Fibroblast of peridontal ligament (primary cell): ENCODE measurements around the gene FAM219A.
"Not testable (repeated sequence)": the region's sequence is repeated elsewhere in the genome, so short reads cannot be mapped to it uniquely, and the experiment has no call there.

Experiments used
- DNase-seq: peaks from one replicate; pipeline ENCODE4 v3.0.0-alpha.2; 2010; ENCODE audit errors: extremely low read depth

FAM219A gene

GRCh38 chr9:34376596-34377403 is 81.6 kb downstream of the FAM219A start, which contains the start of gene MYORG:
Gene MYORG, minus strand, starts transcription at chr9:34376898. Its CDS starts 3,955 bp downstream, at chr9:34372943.
- peak; percentile 71 for DNase-seq

- no peak for DNase-seq
These were observed 82.3 kb downstream of the FAM219A start for GRCh38 chr9:34375901-34376595.

GRCh38 chr9:34374905-34375552 is 83.3 kb downstream of the FAM219A start:
- no peak for DNase-seq

- no peak for DNase-seq
These were observed 84.0 kb downstream of the FAM219A start for GRCh38 chr9:34374339-34374738.

GRCh38 chr9:34373749-34374148 is 84.6 kb downstream of the FAM219A start:
- no peak for DNase-seq

GRCh38 chr9:34372467-34373011 is 85.8 kb downstream of the FAM219A start:
- DNase-seq, result no peak

- no peak for DNase-seq
These were observed 86.4 kb downstream of the FAM219A start for GRCh38 chr9:34371886-34372466.

GRCh38 chr9:34370970-34371880 is 87.1 kb downstream of the FAM219A start:
- DNase-seq, result no peak

- no peak for DNase-seq
These were observed 87.9 kb downstream of the FAM219A start for GRCh38 chr9:34370335-34370969.

- DNase-seq, result no peak
These were observed 88.7 kb downstream of the FAM219A start for GRCh38 chr9:34369636-34370035.

GRCh38 chr9:34368796-34369195 is 89.6 kb downstream of the FAM219A start:
- DNase-seq, result not testable (repeated sequence)

- DNase-seq, result not testable (repeated sequence)
These were observed 90.5 kb downstream of the FAM219A start for GRCh38 chr9:34367751-34368410.

- no peak for DNase-seq
These were observed 92.0 kb downstream of the FAM219A start for GRCh38 chr9:34366365-34366764.

GRCh38 chr9:34365282-34365681 is 93.1 kb downstream of the FAM219A start:
- DNase-seq, result no peak

- no peak for DNase-seq
These were observed 94.6 kb downstream of the FAM219A start for GRCh38 chr9:34363619-34364351.

GRCh38 chr9:34362614-34363214 is 95.7 kb downstream of the FAM219A start:
- no peak for DNase-seq

- not testable (repeated sequence) for DNase-seq
These were observed 105.4 kb downstream of the FAM219A start for GRCh38 chr9:34352957-34353356.

GRCh38 chr9:34352122-34352652 is 106.2 kb downstream of the FAM219A start:
- not testable (repeated sequence) for DNase-seq
